ENCODE data around the gene HILPDA. TPM values are rescaled to one million over a fixed set of nuclear protein-coding genes. Genes with fewer than 3 reads are reported as not detected.
"Not testable (repeated sequence)": the region's sequence is repeated elsewhere in the genome, so short reads cannot be mapped to it uniquely, and the experiment has no call there.

Gene HILPDA
- total and polyA plus RNA-seq, 2 donors: 8.6 to 9.0 TPM

- not testable (repeated sequence) for H3K9me3 ChIP-seq (ENCODE audit: control insufficient read depth in 2 of 2, insufficient read depth in 1 of 2, low read length in 1 of 2); DNase-seq (ENCODE audit: low read depth in 6 of 9, low spot score in 9 of 9); H3K27me3 ChIP-seq (ENCODE audit: control insufficient read depth in 2 of 2, insufficient read depth in 1 of 2, low read length in 1 of 2); H3K4me3 ChIP-seq (ENCODE audit: low read length in 2 of 2); H3K27ac ChIP-seq (ENCODE audit: low read depth in 1 of 2, low read length in 1 of 2); H3K36me3 ChIP-seq (ENCODE audit: control insufficient read depth in 2 of 2, insufficient read depth in 2 of 2, low read length in 1 of 2); H3K4me1 ChIP-seq (ENCODE audit: control insufficient read depth in 2 of 2, insufficient read depth in 2 of 2, low read length in 2 of 2)
- WGBS: 97% methylated on average over 7 of the region's 8 CpGs
These were observed 8.3 kb downstream of the HILPDA start for GRCh38 chr7:128463933-128464332.

GRCh38 chr7:128466871-128467270 lies 11.2 kb downstream of the HILPDA start:
- DNase-seq (ENCODE audit: low read depth in 6 of 9, low spot score in 9 of 9); H3K27ac ChIP-seq (ENCODE audit: low read depth in 1 of 2, low read length in 1 of 2); H3K4me3 ChIP-seq (ENCODE audit: low read length in 2 of 2); H3K36me3 ChIP-seq (ENCODE audit: control insufficient read depth in 2 of 2, insufficient read depth in 2 of 2, low read length in 1 of 2); H3K9me3 ChIP-seq (ENCODE audit: control insufficient read depth in 2 of 2, insufficient read depth in 1 of 2, low read length in 1 of 2); H3K4me1 ChIP-seq (ENCODE audit: control insufficient read depth in 2 of 2, insufficient read depth in 2 of 2, low read length in 2 of 2); H3K27me3 ChIP-seq (ENCODE audit: control insufficient read depth in 2 of 2, insufficient read depth in 1 of 2, low read length in 1 of 2): not testable (repeated sequence)

DNA sequence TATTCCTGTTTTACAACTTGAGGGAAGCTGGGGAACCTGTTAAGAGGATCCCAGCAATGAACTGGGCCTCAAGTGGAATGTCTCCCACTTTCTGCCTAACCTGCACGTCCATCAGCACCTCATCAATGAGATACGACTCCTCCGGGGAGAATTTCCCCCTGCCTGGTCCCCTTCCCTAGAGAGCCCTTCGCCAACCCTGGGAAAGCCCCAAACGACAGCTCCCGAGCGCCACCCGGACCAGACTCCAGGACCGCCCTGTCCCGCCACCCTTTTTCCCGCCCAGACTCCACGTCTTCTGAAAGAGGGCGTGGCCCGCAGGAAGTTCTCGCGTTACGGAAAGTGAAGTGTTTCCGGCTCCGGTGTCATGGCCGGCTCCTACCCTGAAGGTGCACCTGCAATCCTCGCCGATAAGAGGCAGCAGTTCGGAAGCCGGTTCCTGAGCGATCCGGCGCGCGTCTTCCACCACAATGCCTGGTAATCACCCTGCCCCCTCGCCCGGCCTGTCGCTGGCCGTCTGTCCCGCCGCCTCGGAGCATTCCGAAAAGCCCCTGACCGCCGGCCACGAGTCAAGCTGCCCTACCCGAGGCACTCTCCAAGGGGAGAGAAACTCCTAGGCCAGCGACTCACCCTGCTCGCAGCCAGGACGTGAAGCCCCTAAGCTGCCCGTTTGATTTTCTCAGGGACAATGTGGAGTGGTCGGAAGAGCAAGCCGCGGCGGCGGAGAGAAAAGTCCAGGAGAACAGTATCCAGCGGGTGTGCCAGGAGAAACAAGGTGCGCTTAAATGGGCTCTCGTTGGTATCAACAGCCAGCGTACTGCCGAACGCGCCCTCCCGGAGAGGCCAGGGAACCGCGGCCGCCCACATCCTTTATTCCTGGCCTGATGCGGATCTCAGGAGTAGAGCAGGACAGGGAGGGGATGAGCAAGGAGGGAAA lies 21.0 kb downstream of the HILPDA start, which contains the start of gene METTL2B:
Gene METTL2B, plus strand, starts transcription at position 347 of the 934 bp plus-strand sequence. Its CDS starts 18 bp downstream, at position 365.
- DNase-seq (ENCODE audit: low read depth in 6 of 9, low spot score in 9 of 9): peak; percentile 62 to 92 (median 79)
- Histone ChIP-seq H3K27ac (ENCODE audit: low read depth in 1 of 2, low read length in 1 of 2) (peak within 1 kb of the TSS; percentile 77 to 87), H3K36me3 (ENCODE audit: control insufficient read depth in 2 of 2, insufficient read depth in 2 of 2, low read length in 1 of 2) (peaks cover 0 to 14% of the 10 kb centered on the region in 2 donors), H3K4me3 (ENCODE audit: low read length in 2 of 2) (peak within 1 kb of the TSS; percentile 67 to 76)
- under 1% methylated on average over 62 of the region's 62 CpGs for WGBS
- H3K9me3 ChIP-seq (ENCODE audit: control insufficient read depth in 2 of 2, insufficient read depth in 1 of 2, low read length in 1 of 2); H3K4me1 ChIP-seq (ENCODE audit: control insufficient read depth in 2 of 2, insufficient read depth in 2 of 2, low read length in 2 of 2); H3K27me3 ChIP-seq (ENCODE audit: control insufficient read depth in 2 of 2, insufficient read depth in 1 of 2, low read length in 1 of 2): not testable (repeated sequence)

- 5% methylated on average over 4 of the region's 4 CpGs for WGBS
These were observed 21.6 kb downstream of the HILPDA start for GRCh38 chr7:128477336-128477690.

DNA sequence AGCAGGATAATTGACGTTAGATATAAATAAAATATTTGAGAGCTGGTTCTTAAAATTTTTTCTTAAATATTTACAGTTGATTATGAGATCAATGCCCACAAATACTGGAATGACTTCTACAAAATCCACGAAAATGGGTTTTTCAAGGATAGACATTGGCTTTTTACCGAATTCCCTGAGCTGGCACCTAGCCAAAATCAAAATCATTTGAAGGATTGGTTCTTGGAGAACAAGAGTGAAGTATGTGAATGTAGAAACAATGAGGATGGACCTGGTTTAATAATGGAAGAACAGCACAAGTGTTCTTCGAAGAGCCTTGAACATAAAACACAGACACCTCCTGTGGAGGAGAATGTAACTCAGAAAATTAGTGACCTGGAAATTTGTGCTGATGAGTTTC lies 23.4 kb downstream of the HILPDA start:
- not testable (repeated sequence) for H3K27ac ChIP-seq (ENCODE audit: low read depth in 1 of 2, low read length in 1 of 2); H3K9me3 ChIP-seq (ENCODE audit: control insufficient read depth in 2 of 2, insufficient read depth in 1 of 2, low read length in 1 of 2); DNase-seq (ENCODE audit: low read depth in 6 of 9, low spot score in 9 of 9); H3K27me3 ChIP-seq (ENCODE audit: control insufficient read depth in 2 of 2, insufficient read depth in 1 of 2, low read length in 1 of 2); H3K4me1 ChIP-seq (ENCODE audit: control insufficient read depth in 2 of 2, insufficient read depth in 2 of 2, low read length in 2 of 2); H3K4me3 ChIP-seq (ENCODE audit: low read length in 2 of 2)
- 97% methylated on average over 4 of the region's 4 CpGs for WGBS
- H3K36me3 ChIP-seq (ENCODE audit: control insufficient read depth in 2 of 2, insufficient read depth in 2 of 2, low read length in 1 of 2): peaks cover 0 to 14% of the 10 kb centered on the region in 2 donors

More at GRCh38 chr7:128477336-128477690, 21.6 kb downstream of the HILPDA start:
- H3K9me3 ChIP-seq (ENCODE audit: control insufficient read depth in 2 of 2, insufficient read depth in 1 of 2, low read length in 1 of 2); H3K4me1 ChIP-seq (ENCODE audit: control insufficient read depth in 2 of 2, insufficient read depth in 2 of 2, low read length in 2 of 2); DNase-seq (ENCODE audit: low read depth in 6 of 9, low spot score in 9 of 9); H3K27me3 ChIP-seq (ENCODE audit: control insufficient read depth in 2 of 2, insufficient read depth in 1 of 2, low read length in 1 of 2): not testable (repeated sequence)
- peak overlapping the region in 1 of 2 donors; percentile 77 for H3K27ac ChIP-seq (ENCODE audit: low read depth in 1 of 2, low read length in 1 of 2)
- H3K36me3 ChIP-seq (ENCODE audit: control insufficient read depth in 2 of 2, insufficient read depth in 2 of 2, low read length in 1 of 2): peaks cover 0 to 14% of the 10 kb centered on the region in 2 donors
- H3K4me3 ChIP-seq (ENCODE audit: low read length in 2 of 2): peak overlapping the region; percentile 67 to 76

DNA sequence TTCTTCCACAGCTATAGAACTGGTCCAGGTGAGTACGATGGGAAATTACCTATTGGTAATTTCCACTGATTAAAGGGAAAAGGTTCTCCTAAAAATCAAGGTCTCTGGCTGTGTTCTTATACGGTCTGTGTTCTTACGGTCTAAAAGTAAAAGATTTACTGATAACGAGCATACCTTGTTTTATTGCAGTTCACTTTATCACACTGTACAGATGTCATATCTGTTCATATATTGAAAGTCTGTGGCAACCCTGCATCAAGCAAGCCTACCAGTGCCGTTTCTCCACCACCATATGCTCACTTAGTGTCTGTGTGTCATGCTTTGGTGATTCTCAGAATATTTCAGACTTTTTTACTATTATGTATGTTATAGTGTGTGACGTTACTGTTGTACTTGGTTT lies 32.5 kb downstream of the HILPDA start:
- H3K4me1 ChIP-seq (ENCODE audit: control insufficient read depth in 2 of 2, insufficient read depth in 2 of 2, low read length in 2 of 2); H3K36me3 ChIP-seq (ENCODE audit: control insufficient read depth in 2 of 2, insufficient read depth in 2 of 2, low read length in 1 of 2); H3K27ac ChIP-seq (ENCODE audit: low read depth in 1 of 2, low read length in 1 of 2); H3K4me3 ChIP-seq (ENCODE audit: low read length in 2 of 2); H3K27me3 ChIP-seq (ENCODE audit: control insufficient read depth in 2 of 2, insufficient read depth in 1 of 2, low read length in 1 of 2); H3K9me3 ChIP-seq (ENCODE audit: control insufficient read depth in 2 of 2, insufficient read depth in 1 of 2, low read length in 1 of 2); DNase-seq (ENCODE audit: low read depth in 6 of 9, low spot score in 9 of 9): not testable (repeated sequence)
- WGBS: 98% methylated on average over 6 of the region's 6 CpGs

DNA sequence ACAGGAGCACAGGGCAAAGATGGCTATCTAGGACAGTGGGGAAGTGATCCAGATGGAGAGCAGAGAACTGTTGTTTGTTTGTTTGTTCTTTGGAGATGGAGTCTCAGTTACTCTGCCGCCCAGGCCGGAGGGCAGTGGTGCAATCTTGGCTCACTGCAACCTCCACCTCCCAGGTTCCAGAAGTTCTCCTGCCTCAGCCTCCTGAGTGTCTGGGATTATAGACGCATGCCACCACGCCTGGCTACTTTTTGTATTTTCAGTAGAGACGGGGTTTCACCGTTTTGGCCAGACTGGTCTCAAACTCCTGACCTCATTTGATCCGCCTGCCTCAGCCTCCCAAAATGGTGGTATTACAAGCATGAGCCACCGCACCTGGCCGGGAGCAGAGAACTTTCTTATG lies 41.7 kb downstream of the HILPDA start:
- no peak for DNase-seq (ENCODE audit: low read depth in 6 of 9, low spot score in 9 of 9)
- H3K4me3 ChIP-seq (ENCODE audit: low read length in 2 of 2): no peak overlapping the region

DNA sequence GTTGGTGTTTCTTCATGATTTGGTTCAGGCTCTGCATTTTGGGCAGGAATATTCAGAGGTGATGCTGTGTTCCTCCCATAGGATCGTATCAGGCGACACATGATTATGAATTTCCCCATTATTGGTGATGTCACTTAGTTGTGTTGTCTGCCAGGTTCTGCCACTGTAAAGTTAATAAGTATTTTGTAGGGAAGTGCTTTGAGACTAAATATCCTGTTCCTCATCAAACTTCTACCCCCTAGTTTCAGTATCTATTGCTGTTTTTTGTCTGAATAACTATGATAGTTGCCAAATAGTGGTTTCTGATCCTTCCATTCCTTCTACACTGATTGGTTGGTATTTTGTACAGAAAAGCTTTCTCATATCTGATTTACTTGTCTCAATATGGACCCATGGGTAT lies 49.7 kb downstream of the HILPDA start:
- H3K4me3 ChIP-seq (ENCODE audit: low read length in 2 of 2); H3K27ac ChIP-seq (ENCODE audit: low read depth in 1 of 2, low read length in 1 of 2); H3K9me3 ChIP-seq (ENCODE audit: control insufficient read depth in 2 of 2, insufficient read depth in 1 of 2, low read length in 1 of 2); H3K27me3 ChIP-seq (ENCODE audit: control insufficient read depth in 2 of 2, insufficient read depth in 1 of 2, low read length in 1 of 2); DNase-seq (ENCODE audit: low read depth in 6 of 9, low spot score in 9 of 9); H3K4me1 ChIP-seq (ENCODE audit: control insufficient read depth in 2 of 2, insufficient read depth in 2 of 2, low read length in 2 of 2): not testable (repeated sequence)
- 100% methylated on average over 2 of the region's 2 CpGs for WGBS
- peaks cover 7 to 14% of the 10 kb centered on the region in 2 donors for H3K36me3 ChIP-seq (ENCODE audit: control insufficient read depth in 2 of 2, insufficient read depth in 2 of 2, low read length in 1 of 2)

More for the DNA sequence above, 41.7 kb downstream of the HILPDA start:
- Histone ChIP-seq H3K4me1 (ENCODE audit: control insufficient read depth in 2 of 2, insufficient read depth in 2 of 2, low read length in 2 of 2) (no peaks in the 10 kb centered on the region), H3K27me3 (ENCODE audit: control insufficient read depth in 2 of 2, insufficient read depth in 1 of 2, low read length in 1 of 2) (no peaks in the 10 kb centered on the region), H3K27ac (ENCODE audit: low read depth in 1 of 2, low read length in 1 of 2) (no peak overlapping the region), H3K9me3 (ENCODE audit: control insufficient read depth in 2 of 2, insufficient read depth in 1 of 2, low read length in 1 of 2) (no peaks in the 10 kb centered on the region), H3K36me3 (ENCODE audit: control insufficient read depth in 2 of 2, insufficient read depth in 2 of 2, low read length in 1 of 2) (peaks cover 38 to 54% of the 10 kb centered on the region in 2 donors)
- 98% methylated on average over 9 of the region's 9 CpGs for WGBS

DNA sequence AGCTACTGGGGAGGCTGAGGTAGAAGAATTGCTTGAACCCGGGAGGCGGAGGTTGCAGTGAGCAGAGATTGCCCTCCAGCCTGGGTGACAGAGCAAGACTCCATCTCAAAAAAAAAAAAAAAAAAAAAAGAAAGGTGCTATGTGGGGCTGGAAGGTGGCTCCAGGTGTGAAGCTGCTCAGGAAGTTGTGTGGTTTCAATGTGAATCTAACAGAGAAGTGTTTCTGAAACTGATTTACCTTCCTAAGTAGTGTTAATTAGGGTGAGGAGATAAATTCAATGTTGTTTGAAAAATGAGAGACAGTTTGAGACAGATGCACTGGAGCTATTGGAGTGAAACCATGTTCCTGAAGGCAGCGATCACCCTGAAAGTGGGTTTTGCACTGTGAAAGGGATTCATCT lies 51.1 kb downstream of the HILPDA start:
- H3K27ac ChIP-seq (ENCODE audit: low read depth in 1 of 2, low read length in 1 of 2); DNase-seq (ENCODE audit: low read depth in 6 of 9, low spot score in 9 of 9); H3K27me3 ChIP-seq (ENCODE audit: control insufficient read depth in 2 of 2, insufficient read depth in 1 of 2, low read length in 1 of 2); H3K36me3 ChIP-seq (ENCODE audit: control insufficient read depth in 2 of 2, insufficient read depth in 2 of 2, low read length in 1 of 2); H3K4me3 ChIP-seq (ENCODE audit: low read length in 2 of 2); H3K9me3 ChIP-seq (ENCODE audit: control insufficient read depth in 2 of 2, insufficient read depth in 1 of 2, low read length in 1 of 2); H3K4me1 ChIP-seq (ENCODE audit: control insufficient read depth in 2 of 2, insufficient read depth in 2 of 2, low read length in 2 of 2): not testable (repeated sequence)
- WGBS: 96% methylated on average over 3 of the region's 3 CpGs

All from thymus (tissue), 11 donors.